Measurements from ENCODE around the gene RSBN1L.

DNA sequence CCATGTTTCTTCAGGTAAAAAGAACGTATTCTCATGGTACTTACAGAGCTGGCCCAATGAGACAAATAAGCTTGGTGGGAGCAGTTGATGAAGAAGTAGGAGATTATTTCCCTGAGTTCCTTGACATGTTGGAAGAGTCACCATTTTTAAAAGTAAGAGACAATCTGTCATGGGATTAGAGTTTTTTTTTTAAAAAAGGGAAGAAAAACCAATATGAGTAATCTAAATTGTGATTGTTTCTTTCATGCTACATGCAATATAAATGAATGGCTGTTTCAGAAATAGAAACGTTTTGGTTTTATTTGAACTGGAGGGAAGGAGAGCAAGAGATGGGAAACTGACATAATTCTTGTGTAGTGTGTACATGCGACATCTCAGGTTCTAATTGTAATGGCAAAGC, 69.2 kb downstream of the RSBN1L start:
- TF ChIP-seq, protein P1, sequence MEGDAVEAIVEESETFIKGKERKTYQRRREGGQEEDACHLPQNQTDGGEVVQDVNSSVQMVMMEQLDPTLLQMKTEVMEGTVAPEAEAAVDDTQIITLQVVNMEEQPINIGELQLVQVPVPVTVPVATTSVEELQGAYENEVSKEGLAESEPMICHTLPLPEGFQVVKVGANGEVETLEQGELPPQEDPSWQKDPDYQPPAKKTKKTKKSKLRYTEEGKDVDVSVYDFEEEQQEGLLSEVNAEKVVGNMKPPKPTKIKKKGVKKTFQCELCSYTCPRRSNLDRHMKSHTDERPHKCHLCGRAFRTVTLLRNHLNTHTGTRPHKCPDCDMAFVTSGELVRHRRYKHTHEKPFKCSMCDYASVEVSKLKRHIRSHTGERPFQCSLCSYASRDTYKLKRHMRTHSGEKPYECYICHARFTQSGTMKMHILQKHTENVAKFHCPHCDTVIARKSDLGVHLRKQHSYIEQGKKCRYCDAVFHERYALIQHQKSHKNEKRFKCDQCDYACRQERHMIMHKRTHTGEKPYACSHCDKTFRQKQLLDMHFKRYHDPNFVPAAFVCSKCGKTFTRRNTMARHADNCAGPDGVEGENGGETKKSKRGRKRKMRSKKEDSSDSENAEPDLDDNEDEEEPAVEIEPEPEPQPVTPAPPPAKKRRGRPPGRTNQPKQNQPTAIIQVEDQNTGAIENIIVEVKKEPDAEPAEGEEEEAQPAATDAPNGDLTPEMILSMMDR (IDR thresholded peaks at IDR 0.05; ENCODE audit: poor library complexity, severe bottlenecking) = no peak
- TF ChIP-seq TAF1 (IDR thresholded peaks at IDR 0.05; ENCODE audit: low read depth) (no peak), EP300 (conservative IDR thresholded peaks at IDR 0.05; ENCODE audit: poor library complexity, severe bottlenecking) (no peak), EZH2 (IDR thresholded peaks at IDR 0.05; ENCODE audit: borderline replicate concordance, insufficient read depth, low read length, poor library complexity, severe bottlenecking) (no peak), SMC3 (conservative IDR thresholded peaks at IDR 0.05; ENCODE audit: poor library complexity) (no peak), POLR2AphosphoS5 (IDR thresholded peaks at IDR 0.05) (no peak), RAD21 (conservative IDR thresholded peaks at IDR 0.05) (no peak), MXI1 (conservative IDR thresholded peaks at IDR 0.05; ENCODE audit: poor library complexity, severe bottlenecking) (no peak)
- TF ChIP-seq, protein P2, sequence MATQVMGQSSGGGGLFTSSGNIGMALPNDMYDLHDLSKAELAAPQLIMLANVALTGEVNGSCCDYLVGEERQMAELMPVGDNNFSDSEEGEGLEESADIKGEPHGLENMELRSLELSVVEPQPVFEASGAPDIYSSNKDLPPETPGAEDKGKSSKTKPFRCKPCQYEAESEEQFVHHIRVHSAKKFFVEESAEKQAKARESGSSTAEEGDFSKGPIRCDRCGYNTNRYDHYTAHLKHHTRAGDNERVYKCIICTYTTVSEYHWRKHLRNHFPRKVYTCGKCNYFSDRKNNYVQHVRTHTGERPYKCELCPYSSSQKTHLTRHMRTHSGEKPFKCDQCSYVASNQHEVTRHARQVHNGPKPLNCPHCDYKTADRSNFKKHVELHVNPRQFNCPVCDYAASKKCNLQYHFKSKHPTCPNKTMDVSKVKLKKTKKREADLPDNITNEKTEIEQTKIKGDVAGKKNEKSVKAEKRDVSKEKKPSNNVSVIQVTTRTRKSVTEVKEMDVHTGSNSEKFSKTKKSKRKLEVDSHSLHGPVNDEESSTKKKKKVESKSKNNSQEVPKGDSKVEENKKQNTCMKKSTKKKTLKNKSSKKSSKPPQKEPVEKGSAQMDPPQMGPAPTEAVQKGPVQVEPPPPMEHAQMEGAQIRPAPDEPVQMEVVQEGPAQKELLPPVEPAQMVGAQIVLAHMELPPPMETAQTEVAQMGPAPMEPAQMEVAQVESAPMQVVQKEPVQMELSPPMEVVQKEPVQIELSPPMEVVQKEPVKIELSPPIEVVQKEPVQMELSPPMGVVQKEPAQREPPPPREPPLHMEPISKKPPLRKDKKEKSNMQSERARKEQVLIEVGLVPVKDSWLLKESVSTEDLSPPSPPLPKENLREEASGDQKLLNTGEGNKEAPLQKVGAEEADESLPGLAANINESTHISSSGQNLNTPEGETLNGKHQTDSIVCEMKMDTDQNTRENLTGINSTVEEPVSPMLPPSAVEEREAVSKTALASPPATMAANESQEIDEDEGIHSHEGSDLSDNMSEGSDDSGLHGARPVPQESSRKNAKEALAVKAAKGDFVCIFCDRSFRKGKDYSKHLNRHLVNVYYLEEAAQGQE (IDR thresholded peaks at IDR 0.05; ENCODE audit: borderline replicate concordance) = no peak
